HEK293 (cell line): ENCODE data around the gene WDFY3.

Experiments
- GLIS2 ChIP-seq: fragments of 450-650 bp; formaldehyde crosslinking; IDR thresholded peaks from 2 replicates; pipeline ENCODE4 v1.5.1; 2016; ENCODE audit warnings: missing biosample characterization, missing genetic modification characterization
- MEIS1 ChIP-seq: sonication (generic); formaldehyde crosslinking; IDR thresholded peaks from 2 replicates; pipeline ENCODE4 v1.8.1; 2022; ENCODE audit warnings: missing genetic modification reagents, mild to moderate bottlenecking, borderline replicate concordance
- RBAK ChIP-seq: fragments of 450-650 bp; formaldehyde crosslinking; IDR thresholded peaks from 2 replicates; pipeline ENCODE4 v1.5.1; 2016; ENCODE audit warnings: missing biosample characterization, missing genetic modification characterization
- SETDB1 ChIP-seq: IDR thresholded peaks from one replicate; pipeline ENCODE4 v1.6.1; 2017; ENCODE audit warnings: mild to moderate bottlenecking, low read length, moderate library complexity, mixed read lengths; ENCODE audit not compliant: insufficient read length
- ZBTB21 ChIP-seq: fragments of 450-650 bp; formaldehyde crosslinking; IDR thresholded peaks from 2 replicates; pipeline ENCODE4 v1.5.1; 2017; ENCODE audit warnings: missing biosample characterization, missing genetic modification characterization
- ZBTB8A ChIP-seq: fragments of 450-650 bp; formaldehyde crosslinking; IDR thresholded peaks from 2 replicates; pipeline ENCODE4 v1.5.1; 2016; ENCODE audit warnings: missing biosample characterization, missing genetic modification characterization
- ZNF174 ChIP-seq: fragments of 450-650 bp; formaldehyde crosslinking; IDR thresholded peaks from 2 replicates; pipeline ENCODE4 v1.5.0; 2017; ENCODE audit warnings: missing biosample characterization, mild to moderate bottlenecking, missing genetic modification characterization
- ZNF585B ChIP-seq: fragments of 450-650 bp; formaldehyde crosslinking; IDR thresholded peaks from 2 replicates; pipeline ENCODE4 v1.5.1; 2016; ENCODE audit warnings: missing biosample characterization, missing genetic modification characterization
- TF ChIP-seq, protein P1 (sequence below): fragments of 450-650 bp; formaldehyde crosslinking; IDR thresholded peaks from 2 replicates; pipeline ENCODE4 v1.5.1; 2016; ENCODE audit warnings: missing biosample characterization, missing genetic modification characterization
- TF ChIP-seq, protein P2 (sequence below): fragments of 450-650 bp; IDR thresholded peaks from 2 replicates; pipeline ENCODE4 v1.5.1; 2018; ENCODE audit warnings: missing biosample characterization, missing genetic modification characterization
- TF ChIP-seq, protein P3 (sequence below): fragments of 450-650 bp; formaldehyde crosslinking; optimal IDR thresholded peaks from 2 replicates; pipeline ENCODE3; 2016; ENCODE audit warnings: missing biosample characterization, mild to moderate bottlenecking, missing genetic modification characterization
- TF ChIP-seq, protein P4 (sequence below): fragments of 450-650 bp; formaldehyde crosslinking; IDR thresholded peaks from 2 replicates; pipeline ENCODE4 v1.5.1; 2016; ENCODE audit warnings: missing biosample characterization, missing genetic modification characterization

DNA sequence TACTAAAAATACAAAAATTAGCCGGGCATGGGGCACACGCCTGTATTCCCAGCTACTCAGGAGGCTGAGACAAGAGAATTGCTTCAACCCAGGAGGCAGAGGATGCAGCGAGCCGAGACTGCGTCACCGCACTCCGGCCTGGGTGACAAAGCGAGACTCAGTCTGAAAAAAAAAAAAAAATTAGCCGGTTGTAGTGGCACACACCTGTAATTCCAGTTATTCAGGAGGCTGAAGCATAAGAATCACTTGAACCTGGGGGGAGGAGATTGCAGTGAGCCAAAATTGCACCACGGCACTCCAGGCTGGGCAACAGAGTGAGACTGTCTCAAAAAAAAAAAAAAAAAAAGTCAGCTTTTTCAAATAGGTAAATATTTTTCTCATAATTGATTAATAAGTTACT is 71.9 kb downstream of the WDFY3 start:
- TF ChIP-seq, protein P1, sequence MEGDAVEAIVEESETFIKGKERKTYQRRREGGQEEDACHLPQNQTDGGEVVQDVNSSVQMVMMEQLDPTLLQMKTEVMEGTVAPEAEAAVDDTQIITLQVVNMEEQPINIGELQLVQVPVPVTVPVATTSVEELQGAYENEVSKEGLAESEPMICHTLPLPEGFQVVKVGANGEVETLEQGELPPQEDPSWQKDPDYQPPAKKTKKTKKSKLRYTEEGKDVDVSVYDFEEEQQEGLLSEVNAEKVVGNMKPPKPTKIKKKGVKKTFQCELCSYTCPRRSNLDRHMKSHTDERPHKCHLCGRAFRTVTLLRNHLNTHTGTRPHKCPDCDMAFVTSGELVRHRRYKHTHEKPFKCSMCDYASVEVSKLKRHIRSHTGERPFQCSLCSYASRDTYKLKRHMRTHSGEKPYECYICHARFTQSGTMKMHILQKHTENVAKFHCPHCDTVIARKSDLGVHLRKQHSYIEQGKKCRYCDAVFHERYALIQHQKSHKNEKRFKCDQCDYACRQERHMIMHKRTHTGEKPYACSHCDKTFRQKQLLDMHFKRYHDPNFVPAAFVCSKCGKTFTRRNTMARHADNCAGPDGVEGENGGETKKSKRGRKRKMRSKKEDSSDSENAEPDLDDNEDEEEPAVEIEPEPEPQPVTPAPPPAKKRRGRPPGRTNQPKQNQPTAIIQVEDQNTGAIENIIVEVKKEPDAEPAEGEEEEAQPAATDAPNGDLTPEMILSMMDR = no peak
- no peak for TF ChIP-seq ZNF585B (tag by site-specific recombination)
- TF ChIP-seq, protein P2, sequence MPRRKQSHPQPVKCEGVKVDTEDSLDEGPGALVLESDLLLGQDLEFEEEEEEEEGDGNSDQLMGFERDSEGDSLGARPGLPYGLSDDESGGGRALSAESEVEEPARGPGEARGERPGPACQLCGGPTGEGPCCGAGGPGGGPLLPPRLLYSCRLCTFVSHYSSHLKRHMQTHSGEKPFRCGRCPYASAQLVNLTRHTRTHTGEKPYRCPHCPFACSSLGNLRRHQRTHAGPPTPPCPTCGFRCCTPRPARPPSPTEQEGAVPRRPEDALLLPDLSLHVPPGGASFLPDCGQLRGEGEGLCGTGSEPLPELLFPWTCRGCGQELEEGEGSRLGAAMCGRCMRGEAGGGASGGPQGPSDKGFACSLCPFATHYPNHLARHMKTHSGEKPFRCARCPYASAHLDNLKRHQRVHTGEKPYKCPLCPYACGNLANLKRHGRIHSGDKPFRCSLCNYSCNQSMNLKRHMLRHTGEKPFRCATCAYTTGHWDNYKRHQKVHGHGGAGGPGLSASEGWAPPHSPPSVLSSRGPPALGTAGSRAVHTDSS (tag by site-specific recombination) = no peak
- no peak for TF ChIP-seq RBAK (tag by site-specific recombination)
- TF ChIP-seq, protein P3, sequence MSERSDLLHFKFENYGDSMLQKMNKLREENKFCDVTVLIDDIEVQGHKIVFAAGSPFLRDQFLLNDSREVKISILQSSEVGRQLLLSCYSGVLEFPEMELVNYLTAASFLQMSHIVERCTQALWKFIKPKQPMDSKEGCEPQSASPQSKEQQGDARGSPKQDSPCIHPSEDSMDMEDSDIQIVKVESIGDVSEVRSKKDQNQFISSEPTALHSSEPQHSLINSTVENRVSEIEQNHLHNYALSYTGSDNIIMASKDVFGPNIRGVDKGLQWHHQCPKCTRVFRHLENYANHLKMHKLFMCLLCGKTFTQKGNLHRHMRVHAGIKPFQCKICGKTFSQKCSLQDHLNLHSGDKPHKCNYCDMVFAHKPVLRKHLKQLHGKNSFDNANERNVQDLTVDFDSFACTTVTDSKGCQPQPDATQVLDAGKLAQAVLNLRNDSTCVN (tag by site-specific recombination) = no peak
- TF ChIP-seq SETDB1 = no peak
- TF ChIP-seq ZBTB8A = no peak
- TF ChIP-seq ZNF174 (tag by site-specific recombination) = no peak
- no peak for TF ChIP-seq ZBTB21 (tag by site-specific recombination)
- no peak for TF ChIP-seq GLIS2 (tag by site-specific recombination)
- TF ChIP-seq, protein P4, sequence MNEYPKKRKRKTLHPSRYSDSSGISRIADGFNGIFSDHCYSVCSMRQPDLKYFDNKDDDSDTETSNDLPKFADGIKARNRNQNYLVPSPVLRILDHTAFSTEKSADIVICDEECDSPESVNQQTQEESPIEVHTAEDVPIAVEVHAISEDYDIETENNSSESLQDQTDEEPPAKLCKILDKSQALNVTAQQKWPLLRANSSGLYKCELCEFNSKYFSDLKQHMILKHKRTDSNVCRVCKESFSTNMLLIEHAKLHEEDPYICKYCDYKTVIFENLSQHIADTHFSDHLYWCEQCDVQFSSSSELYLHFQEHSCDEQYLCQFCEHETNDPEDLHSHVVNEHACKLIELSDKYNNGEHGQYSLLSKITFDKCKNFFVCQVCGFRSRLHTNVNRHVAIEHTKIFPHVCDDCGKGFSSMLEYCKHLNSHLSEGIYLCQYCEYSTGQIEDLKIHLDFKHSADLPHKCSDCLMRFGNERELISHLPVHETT = no peak
- no peak for TF ChIP-seq MEIS1 (CRISPR knock-in tag)
